CD4-positive, alpha-beta T cell treated with Interleukin-12 subunit alpha and Interleukin-12 subunit beta, for 1 hour (primary cell): ENCODE measurements around the gene PDCD1LG2.
"Not testable (repeated sequence)": the region's sequence is repeated elsewhere in the genome, so short reads cannot be mapped to it uniquely, and the experiment has no call there.

ENCODE experiments used
- DNase-seq: peaks from one replicate; pipeline ENCODE4 v3.0.0-alpha.2; 2020

Gene PDCD1LG2

GRCh38 chr9:5569891-5570290, 59.6 kb downstream of the PDCD1LG2 start:
- DNase-seq = no peak

GRCh38 chr9:5571629-5572232, 61.4 kb downstream of the PDCD1LG2 start:
- no peak for DNase-seq

- no peak for DNase-seq
Observed at GRCh38 chr9:5574097-5574496, 63.8 kb downstream of the PDCD1LG2 start.

GRCh38 chr9:5575000-5575399, 64.7 kb downstream of the PDCD1LG2 start:
- no peak for DNase-seq

GRCh38 chr9:5577225-5577624, 66.9 kb downstream of the PDCD1LG2 start:
- DNase-seq = no peak

- DNase-seq = no peak
Observed at GRCh38 chr9:5578018-5578697, 67.8 kb downstream of the PDCD1LG2 start.

GRCh38 chr9:5578698-5579085, 68.4 kb downstream of the PDCD1LG2 start:
- DNase-seq = no peak

- no peak for DNase-seq
Observed at GRCh38 chr9:5579881-5580280, 69.5 kb downstream of the PDCD1LG2 start.

- no peak for DNase-seq
Observed at GRCh38 chr9:5580650-5581049, 70.3 kb downstream of the PDCD1LG2 start.

GRCh38 chr9:5581706-5582105, 71.4 kb downstream of the PDCD1LG2 start:
- DNase-seq = not testable (repeated sequence)

- DNase-seq = peak; percentile 43
Observed at GRCh38 chr9:5582835-5583195, 72.5 kb downstream of the PDCD1LG2 start.

- peak; percentile 35 for DNase-seq
Observed at GRCh38 chr9:5586391-5586802, 76.1 kb downstream of the PDCD1LG2 start.

GRCh38 chr9:5587024-5587423, 76.7 kb downstream of the PDCD1LG2 start:
- peak; percentile 20 for DNase-seq

- DNase-seq = no peak
Observed at GRCh38 chr9:5592231-5592630, 81.9 kb downstream of the PDCD1LG2 start.

- DNase-seq = no peak
Observed at GRCh38 chr9:5592904-5593303, 82.6 kb downstream of the PDCD1LG2 start.

GRCh38 chr9:5593904-5594303, 83.6 kb downstream of the PDCD1LG2 start:
- no peak for DNase-seq

- no peak for DNase-seq
Observed at GRCh38 chr9:5596173-5596572, 85.8 kb downstream of the PDCD1LG2 start.

GRCh38 chr9:5608298-5609225, 98.2 kb downstream of the PDCD1LG2 start:
- DNase-seq = no peak

- DNase-seq = no peak
Observed at GRCh38 chr9:5609226-5609596, 98.9 kb downstream of the PDCD1LG2 start.

- no peak for DNase-seq
Observed at GRCh38 chr9:5610491-5610890, 100.2 kb downstream of the PDCD1LG2 start.

GRCh38 chr9:5611321-5612184, 101.2 kb downstream of the PDCD1LG2 start:
- no peak for DNase-seq

GRCh38 chr9:5612185-5612530, 101.8 kb downstream of the PDCD1LG2 start:
- DNase-seq = no peak

- no peak for DNase-seq
Observed at GRCh38 chr9:5614192-5614591, 103.9 kb downstream of the PDCD1LG2 start.
